Activated gamma-delta T cell (primary cell): ENCODE results near the gene FAM81A.

ENCODE experiments used
- DNase-seq: peaks from one replicate; lab custom pipeline; 2025; lab: John Stamatoyannopoulos, UW

Gene FAM81A

DNA sequence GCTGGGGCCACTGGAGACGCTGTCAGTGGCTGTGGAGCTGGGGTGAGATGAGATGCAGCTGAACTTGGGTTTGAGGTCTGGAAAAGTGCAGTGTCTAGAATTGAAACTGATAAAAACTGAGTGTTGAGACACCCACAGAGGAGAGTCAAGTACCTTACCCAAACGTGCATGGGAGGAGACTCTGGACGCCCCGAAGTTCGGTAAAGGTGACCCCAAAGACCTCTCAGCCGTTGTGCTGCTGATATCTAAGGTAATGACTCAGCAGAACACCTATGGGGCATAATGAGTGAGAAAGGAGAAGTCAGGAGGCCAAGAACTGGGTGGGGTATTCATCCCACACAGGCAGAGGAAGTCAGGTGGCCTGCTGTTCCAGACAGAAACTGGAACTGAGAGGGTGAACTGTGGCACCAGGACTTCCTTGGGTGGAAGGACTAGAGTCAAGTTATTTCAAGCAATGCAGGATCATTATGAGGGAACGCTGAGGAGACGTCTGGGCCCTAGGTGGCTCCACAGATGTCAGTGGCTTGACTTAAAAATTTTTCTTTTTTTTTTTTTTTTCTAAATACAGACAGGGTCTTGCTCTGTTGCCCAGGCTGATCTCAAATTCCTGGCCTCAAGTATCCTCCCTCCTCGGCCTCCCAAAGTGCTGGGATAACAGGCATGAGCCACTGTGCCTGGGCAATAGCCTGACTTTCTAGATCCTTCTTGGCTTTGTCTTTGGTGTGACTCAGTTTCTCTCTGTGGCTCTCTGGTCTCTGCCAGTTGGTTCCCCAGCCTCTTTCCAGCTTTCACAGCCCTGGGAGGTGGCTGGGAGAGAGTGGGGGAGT lies 105.9 kb downstream of the FAM81A start:
- no peak for DNase-seq

DNA sequence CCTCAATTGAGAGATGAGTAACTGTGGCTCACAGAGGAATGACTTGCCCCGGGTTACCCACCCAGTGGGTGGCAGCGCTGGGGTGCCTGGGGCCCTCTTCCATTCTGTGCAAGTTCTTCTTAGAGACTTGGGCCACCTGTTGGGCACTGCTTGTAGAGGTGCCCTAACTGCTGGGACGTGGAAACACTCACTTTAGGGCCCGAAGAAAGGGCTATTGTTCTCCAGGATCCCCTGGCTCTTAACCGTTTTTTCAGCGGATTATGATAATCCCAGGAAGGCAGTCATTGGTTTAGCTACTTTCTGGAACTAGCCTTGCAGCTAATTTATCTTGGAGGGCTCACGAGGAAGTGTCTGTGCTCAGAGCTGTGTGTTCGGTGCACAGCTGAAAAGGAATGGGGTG lies 107.6 kb downstream of the FAM81A start:
- DNase-seq = no peak

- DNase-seq = no peak
These were observed 110.7 kb downstream of the FAM81A start for GRCh38 chr15:59548501-59549226.

- DNase-seq = no peak
These were observed 111.6 kb downstream of the FAM81A start for GRCh38 chr15:59549301-59550185.

DNA sequence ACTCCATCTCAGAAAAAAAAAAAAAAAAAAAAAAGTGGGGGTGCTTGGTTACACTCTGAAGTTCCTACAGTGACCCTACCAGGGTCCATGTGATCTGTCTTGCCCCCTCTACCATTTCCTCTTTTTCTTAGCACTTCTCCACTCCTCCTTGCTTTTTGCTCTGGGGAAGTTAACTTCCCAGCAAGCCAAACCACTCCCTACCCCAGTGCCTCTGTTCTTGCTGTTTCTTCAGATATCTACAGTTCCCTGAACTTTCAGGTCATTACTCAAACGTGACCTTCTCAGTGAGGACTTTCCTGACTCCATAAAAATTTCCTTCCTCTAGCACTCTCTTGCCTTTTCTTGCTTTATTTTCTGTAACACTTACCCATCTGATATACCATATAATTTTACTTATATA lies 112.5 kb downstream of the FAM81A start:
- DNase-seq = no peak

- no peak for DNase-seq
These were observed 113.0 kb downstream of the FAM81A start for GRCh38 chr15:59550956-59551355.

- no peak for DNase-seq
These were observed 116.1 kb downstream of the FAM81A start for GRCh38 chr15:59553879-59554735.

DNA sequence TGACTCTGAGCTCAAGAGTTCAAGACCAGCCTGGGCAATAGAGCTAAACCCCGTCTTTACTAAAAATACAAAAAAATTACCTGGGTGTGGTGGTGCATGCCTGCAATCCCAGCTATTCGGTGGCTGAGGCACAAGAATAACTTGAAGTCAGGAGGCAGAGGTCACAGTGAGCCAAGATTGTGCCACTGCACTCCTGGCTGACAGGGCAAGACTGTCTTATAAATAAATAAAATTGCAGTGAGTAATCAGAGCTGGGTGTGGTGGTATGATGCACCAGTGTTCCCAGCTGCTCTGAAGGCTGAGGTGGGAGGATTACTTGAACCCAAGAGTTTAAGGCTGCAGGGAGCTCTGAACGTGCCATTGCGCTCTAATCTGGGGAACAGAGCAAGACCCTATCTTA lies 117.7 kb downstream of the FAM81A start:
- no peak for DNase-seq

- DNase-seq = no peak
These were observed 118.4 kb downstream of the FAM81A start for GRCh38 chr15:59556380-59556779.

DNA sequence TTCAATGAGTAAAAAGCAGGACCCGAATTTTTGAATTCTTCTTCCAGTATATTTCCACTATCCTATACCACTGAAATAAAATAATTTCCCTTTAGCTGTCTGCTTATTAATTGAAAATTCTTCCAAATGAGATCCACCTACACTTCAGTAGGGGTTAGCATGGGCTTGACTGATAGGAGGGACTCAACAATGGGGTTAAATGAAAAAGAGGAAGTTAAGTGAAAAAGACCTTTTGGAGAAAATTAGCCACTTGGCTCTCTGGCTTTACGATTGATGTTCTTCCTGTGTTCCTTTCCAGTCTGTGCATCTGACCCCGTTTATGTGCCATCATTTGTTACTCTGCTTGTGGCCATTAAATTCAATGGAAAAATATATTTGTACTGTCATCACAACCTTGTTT lies 119.6 kb downstream of the FAM81A start:
- no peak for DNase-seq

GRCh38 chr15:59558851-59559250 lies 120.9 kb downstream of the FAM81A start:
- no peak for DNase-seq

GRCh38 chr15:59561547-59561946 lies 123.6 kb downstream of the FAM81A start:
- no peak for DNase-seq

DNA sequence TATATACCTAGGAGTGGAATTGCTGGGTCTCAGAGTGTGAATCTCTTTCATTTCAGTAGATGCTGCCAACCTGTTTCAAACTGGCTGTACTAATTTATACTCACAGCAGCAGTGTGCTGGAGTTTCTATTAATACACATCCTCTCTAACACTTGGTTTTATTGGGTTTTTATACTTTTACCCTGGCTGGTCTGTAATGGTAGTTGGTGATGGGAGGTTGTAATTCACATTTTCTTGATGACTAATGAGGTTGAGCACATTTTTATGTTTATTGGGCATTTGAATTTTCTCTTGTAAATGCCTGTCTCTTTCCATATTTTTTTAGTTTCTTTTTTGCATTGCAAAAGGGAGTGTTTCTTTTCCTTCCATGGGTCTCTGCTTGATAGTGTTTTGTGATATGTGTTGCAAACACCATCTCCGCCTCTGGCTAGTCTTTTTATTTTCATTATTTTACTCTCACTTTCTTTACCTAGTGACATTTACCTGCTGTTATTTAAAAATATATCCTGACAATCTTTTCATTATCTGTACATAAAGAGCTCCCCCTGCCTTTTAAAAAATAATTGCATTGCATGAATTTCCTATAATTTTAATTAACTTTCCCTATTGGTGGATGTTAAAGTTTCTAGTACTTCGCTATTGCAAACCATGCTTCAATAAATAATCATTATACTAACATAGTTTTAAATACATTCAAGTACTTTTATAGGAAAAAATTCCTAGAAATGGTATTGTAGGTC lies 124.6 kb downstream of the FAM81A start:
- DNase-seq = no peak

GRCh38 chr15:59565299-59565698 lies 127.3 kb downstream of the FAM81A start:
- DNase-seq = no peak

GRCh38 chr15:59567324-59567723 lies 129.3 kb downstream of the FAM81A start:
- DNase-seq = no peak

DNA sequence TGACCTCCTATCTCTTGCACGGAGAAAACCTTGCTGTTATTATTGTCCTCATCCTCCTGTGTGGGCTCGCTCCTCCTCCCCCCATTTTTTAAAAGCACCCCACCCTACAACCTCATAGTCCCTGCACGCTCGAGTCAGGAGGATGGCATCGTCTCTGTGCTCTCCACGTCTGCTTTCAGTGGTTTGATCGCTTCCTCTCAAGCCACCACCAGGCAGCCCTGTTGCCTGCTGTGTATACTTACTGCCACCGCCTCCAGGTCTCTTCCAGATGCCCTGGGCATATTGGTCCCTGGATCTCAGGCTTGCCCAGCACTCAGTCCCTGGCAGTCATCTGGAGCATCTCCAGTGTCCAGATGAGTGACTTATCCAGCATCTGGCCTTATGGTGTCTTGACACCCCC lies 131.5 kb downstream of the FAM81A start:
- no peak for DNase-seq

DNA sequence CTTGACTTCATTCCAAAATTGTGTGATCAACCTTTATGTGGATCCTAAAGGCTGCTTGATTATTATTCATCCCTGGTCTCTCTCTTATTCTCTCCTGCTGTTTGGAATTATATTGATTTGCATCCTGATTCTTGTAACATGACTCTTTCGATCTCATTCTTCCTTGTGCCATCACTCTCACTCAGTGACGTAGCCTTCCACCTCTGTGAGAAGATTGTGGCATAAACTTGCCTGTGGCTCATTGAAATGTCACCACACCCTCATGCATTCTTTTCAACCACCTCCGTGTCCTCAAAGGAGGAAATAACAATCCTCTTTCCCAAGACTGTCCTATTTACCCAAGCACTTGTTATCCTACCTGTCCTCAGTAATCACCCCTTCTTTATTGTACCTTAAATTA lies 132.3 kb downstream of the FAM81A start:
- no peak for DNase-seq

DNA sequence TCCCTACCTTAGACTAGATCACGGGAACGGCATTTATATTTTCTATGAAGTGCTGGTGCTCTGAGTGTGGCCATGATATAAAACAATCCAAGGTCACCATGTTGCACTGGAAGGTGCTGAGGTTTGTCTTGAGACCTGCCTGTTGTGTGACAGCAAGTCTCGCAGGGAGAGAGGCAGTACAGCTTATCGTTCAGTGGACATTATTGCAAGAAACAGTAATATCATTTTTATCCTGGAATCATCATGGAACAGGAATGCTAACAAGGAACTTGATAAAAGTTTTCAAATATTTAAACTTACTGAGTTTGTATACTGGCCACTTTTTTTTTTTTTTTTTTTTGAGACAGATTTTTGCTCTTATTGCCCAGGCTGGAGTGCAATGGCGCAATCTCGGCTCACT lies 133.6 kb downstream of the FAM81A start:
- no peak for DNase-seq
